DMS114 treated with DMSO at 0.1 percent for 48 hours (cell line): ENCODE data around the gene S100A7A.
"Not testable (repeated sequence)": the region's sequence is repeated elsewhere in the genome, so short reads cannot be mapped to it uniquely, and the experiment has no call there.

Source experiments
- DNase-seq: peaks from one replicate; lab custom pipeline; 2025; ENCODE audit not compliant: unreplicated experiment; lab: John Stamatoyannopoulos, UW

Gene S100A7A

GRCh38 chr1:153422450-153423068 lies 6.2 kb downstream of the S100A7A start:
- DNase-seq, result no peak

GRCh38 chr1:153426809-153427208 lies 10.5 kb downstream of the S100A7A start:
- DNase-seq, result no peak

GRCh38 chr1:153428073-153428638 lies 11.8 kb downstream of the S100A7A start:
- DNase-seq, result no peak

- no peak for DNase-seq
These were observed 12.5 kb downstream of the S100A7A start for GRCh38 chr1:153428791-153429190.

- no peak for DNase-seq
These were observed 13.2 kb downstream of the S100A7A start for GRCh38 chr1:153429266-153430165.

GRCh38 chr1:153430166-153430553 lies 13.8 kb downstream of the S100A7A start:
- no peak for DNase-seq

GRCh38 chr1:153430561-153430960 lies 14.2 kb downstream of the S100A7A start:
- DNase-seq, result no peak

GRCh38 chr1:153431002-153431401 lies 14.7 kb downstream of the S100A7A start:
- no peak for DNase-seq

GRCh38 chr1:153431427-153431826 lies 15.1 kb downstream of the S100A7A start:
- DNase-seq, result no peak

- no peak for DNase-seq
These were observed 15.6 kb downstream of the S100A7A start for GRCh38 chr1:153431928-153432327.

- DNase-seq, result no peak
These were observed 16.8 kb downstream of the S100A7A start for GRCh38 chr1:153432874-153433681.

- no peak for DNase-seq
These were observed 18.6 kb downstream of the S100A7A start for GRCh38 chr1:153434746-153435455.

- no peak for DNase-seq
These were observed 20.9 kb downstream of the S100A7A start for GRCh38 chr1:153437236-153437635.

- no peak for DNase-seq
These were observed 22.3 kb downstream of the S100A7A start for GRCh38 chr1:153438599-153438998.

- DNase-seq, result no peak
These were observed 23.0 kb downstream of the S100A7A start for GRCh38 chr1:153439273-153439672.

- no peak for DNase-seq
These were observed 25.0 kb downstream of the S100A7A start for GRCh38 chr1:153441238-153441755.

- no peak for DNase-seq
These were observed 27.2 kb downstream of the S100A7A start for GRCh38 chr1:153443486-153443885.

GRCh38 chr1:153444078-153444477 lies 27.8 kb downstream of the S100A7A start:
- DNase-seq, result no peak

- no peak for DNase-seq
These were observed 31.3 kb downstream of the S100A7A start for GRCh38 chr1:153447498-153448170.

- DNase-seq, result not testable (repeated sequence)
These were observed 32.5 kb downstream of the S100A7A start for GRCh38 chr1:153448851-153449250.
